Measurements from ENCODE around the gene MBNL1.

The MBNL1 gene

GRCh38 chr3:152268555-152269055 is at the start of gene MBNL1:
TSS of gene MBNL1 (plus strand) at chr3:152268929. CDS start at chr3:152300194, 31,265 bp downstream.
- peak within 1 kb of the TSS; percentile 77 for H3K4me3 ChIP-seq (ENCODE audit: low read depth, low read length)

- H3K4me3 ChIP-seq (ENCODE audit: low read depth, low read length), result no peak overlapping the region
Observed at GRCh38 chr3:152219216-152219615, 49.5 kb upstream of the MBNL1 start.

- no peak overlapping the region for H3K4me3 ChIP-seq (ENCODE audit: low read depth, low read length)
Observed at GRCh38 chr3:152219769-152220255, 48.9 kb upstream of the MBNL1 start.

- H3K4me3 ChIP-seq (ENCODE audit: low read depth, low read length), result no peak overlapping the region
Observed at GRCh38 chr3:152222327-152222726, 46.4 kb upstream of the MBNL1 start.

- no peak overlapping the region for H3K4me3 ChIP-seq (ENCODE audit: low read depth, low read length)
Observed at GRCh38 chr3:152225201-152225600, 43.5 kb upstream of the MBNL1 start.

GRCh38 chr3:152226176-152226575 is 42.6 kb upstream of the MBNL1 start:
- no peak overlapping the region for H3K4me3 ChIP-seq (ENCODE audit: low read depth, low read length)

GRCh38 chr3:152227027-152227426 is 41.7 kb upstream of the MBNL1 start:
- no peak overlapping the region for H3K4me3 ChIP-seq (ENCODE audit: low read depth, low read length)

- H3K4me3 ChIP-seq (ENCODE audit: low read depth, low read length), result no peak overlapping the region
Observed at GRCh38 chr3:152229692-152230091, 39.0 kb upstream of the MBNL1 start.

- no peak overlapping the region for H3K4me3 ChIP-seq (ENCODE audit: low read depth, low read length)
Observed at GRCh38 chr3:152230370-152230769, 38.4 kb upstream of the MBNL1 start.

- H3K4me3 ChIP-seq (ENCODE audit: low read depth, low read length), result no peak overlapping the region
Observed at GRCh38 chr3:152232001-152232400, 36.7 kb upstream of the MBNL1 start.

- H3K4me3 ChIP-seq (ENCODE audit: low read depth, low read length), result no peak overlapping the region
Observed at GRCh38 chr3:152232679-152233078, 36.0 kb upstream of the MBNL1 start.

GRCh38 chr3:152234657-152235375 is 33.9 kb upstream of the MBNL1 start:
- H3K4me3 ChIP-seq (ENCODE audit: low read depth, low read length), result no peak overlapping the region

GRCh38 chr3:152235709-152236298 is 32.9 kb upstream of the MBNL1 start:
- H3K4me3 ChIP-seq (ENCODE audit: low read depth, low read length), result no peak overlapping the region

- H3K4me3 ChIP-seq (ENCODE audit: low read depth, low read length), result no peak overlapping the region
Observed at GRCh38 chr3:152236716-152237115, 32.0 kb upstream of the MBNL1 start.

GRCh38 chr3:152241142-152242017 is 27.3 kb upstream of the MBNL1 start:
- H3K4me3 ChIP-seq (ENCODE audit: low read depth, low read length), result no peak overlapping the region

- H3K4me3 ChIP-seq (ENCODE audit: low read depth, low read length), result no peak overlapping the region
Observed at GRCh38 chr3:152243301-152243711, 25.4 kb upstream of the MBNL1 start.

- no peak overlapping the region for H3K4me3 ChIP-seq (ENCODE audit: low read depth, low read length)
Observed at GRCh38 chr3:152243721-152244516, 24.8 kb upstream of the MBNL1 start.

- no peak overlapping the region for H3K4me3 ChIP-seq (ENCODE audit: low read depth, low read length)
Observed at GRCh38 chr3:152244517-152244888, 24.2 kb upstream of the MBNL1 start.

- H3K4me3 ChIP-seq (ENCODE audit: low read depth, low read length), result no peak overlapping the region
Observed at GRCh38 chr3:152245498-152246170, 23.1 kb upstream of the MBNL1 start.

- H3K4me3 ChIP-seq (ENCODE audit: low read depth, low read length), result no peak overlapping the region
Observed at GRCh38 chr3:152251916-152252315, 16.8 kb upstream of the MBNL1 start.

Measured in iPS-11a (cell line).